Activated naive CD4-positive, alpha-beta T cell treated with Interleukin-2 at 50 U/mL for 16 hours (primary cell): ENCODE data around the gene DGKZ.

ENCODE experiments used
- DNase-seq: peaks from one replicate; pipeline ENCODE4 v3.0.0-alpha.2; 2020

The DGKZ gene

DNA sequence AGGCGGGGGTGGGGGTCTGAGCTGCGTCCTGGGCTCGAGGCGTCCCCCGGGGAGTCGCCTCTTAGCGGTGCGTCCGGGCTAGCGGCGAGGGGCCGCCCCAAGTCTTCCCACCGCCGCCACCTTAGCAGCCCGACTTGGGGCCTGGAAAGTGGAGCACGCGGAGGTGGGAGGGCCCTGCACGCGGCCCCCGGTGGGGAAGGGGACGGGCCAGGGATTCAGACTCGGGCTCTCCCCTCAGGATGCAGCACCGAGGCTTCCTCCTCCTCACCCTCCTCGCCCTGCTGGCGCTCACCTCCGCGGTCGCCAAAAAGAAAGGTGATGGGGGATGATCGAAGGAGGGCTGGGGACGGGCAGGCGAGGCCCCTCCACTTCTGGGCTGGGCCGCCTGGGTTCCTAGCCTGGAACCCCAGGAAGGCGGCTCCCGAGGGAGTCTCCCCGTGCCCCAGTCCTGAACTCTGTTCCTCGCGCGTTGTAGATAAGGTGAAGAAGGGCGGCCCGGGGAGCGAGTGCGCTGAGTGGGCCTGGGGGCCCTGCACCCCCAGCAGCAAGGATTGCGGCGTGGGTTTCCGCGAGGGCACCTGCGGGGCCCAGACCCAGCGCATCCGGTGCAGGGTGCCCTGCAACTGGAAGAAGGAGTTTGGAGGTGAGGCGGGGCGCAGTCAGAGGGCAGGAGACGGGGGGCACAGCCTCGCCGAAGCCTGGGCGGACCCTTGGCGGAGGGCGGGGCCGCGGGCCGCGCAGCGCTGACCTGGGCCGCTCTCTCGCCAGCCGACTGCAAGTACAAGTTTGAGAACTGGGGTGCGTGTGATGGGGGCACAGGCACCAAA, 34.8 kb downstream of the DGKZ start:
- peak; percentile 19 for DNase-seq

DNA sequence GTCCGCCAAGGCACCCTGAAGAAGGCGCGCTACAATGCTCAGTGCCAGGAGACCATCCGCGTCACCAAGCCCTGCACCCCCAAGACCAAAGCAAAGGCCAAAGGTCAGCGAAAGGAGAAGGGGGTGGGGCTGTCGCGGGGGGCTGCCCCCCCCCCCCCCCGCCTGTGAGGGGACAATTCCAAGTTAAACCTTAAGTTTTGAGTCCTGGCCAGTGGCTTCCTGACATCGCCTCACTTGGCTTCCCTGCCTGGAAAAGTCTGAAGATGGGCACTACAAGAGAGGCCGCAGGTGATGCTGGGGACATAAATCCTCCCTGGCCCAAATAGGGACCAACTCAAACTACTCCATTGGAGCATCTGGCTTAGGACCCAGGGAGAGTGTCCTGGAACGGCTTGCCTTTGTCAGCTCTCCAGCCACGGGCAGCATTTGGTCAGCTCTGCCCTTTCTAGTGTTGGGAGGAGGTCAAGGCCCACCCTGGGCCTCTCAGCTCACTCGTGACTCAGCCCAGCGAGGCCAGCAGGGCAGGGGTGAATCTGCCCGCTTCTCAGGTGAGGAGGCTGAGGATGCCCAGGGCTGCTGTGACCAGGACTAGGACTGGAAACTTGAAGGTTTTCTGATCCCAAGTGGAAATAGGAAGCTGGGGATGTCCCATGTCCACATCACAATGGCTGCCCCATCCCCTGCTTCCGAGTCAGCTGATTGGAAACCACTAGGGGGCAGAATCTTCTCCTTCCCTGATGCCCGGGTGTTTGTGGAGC, 35.6 kb downstream of the DGKZ start:
- no peak for DNase-seq

DNA sequence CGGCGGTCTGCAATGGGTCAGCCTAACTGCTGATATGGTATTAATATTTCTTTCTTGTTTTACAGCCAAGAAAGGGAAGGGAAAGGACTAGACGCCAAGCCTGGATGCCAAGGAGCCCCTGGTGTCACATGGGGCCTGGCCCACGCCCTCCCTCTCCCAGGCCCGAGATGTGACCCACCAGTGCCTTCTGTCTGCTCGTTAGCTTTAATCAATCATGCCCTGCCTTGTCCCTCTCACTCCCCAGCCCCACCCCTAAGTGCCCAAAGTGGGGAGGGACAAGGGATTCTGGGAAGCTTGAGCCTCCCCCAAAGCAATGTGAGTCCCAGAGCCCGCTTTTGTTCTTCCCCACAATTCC, 36.1 kb downstream of the DGKZ start:
- no peak for DNase-seq

DNA sequence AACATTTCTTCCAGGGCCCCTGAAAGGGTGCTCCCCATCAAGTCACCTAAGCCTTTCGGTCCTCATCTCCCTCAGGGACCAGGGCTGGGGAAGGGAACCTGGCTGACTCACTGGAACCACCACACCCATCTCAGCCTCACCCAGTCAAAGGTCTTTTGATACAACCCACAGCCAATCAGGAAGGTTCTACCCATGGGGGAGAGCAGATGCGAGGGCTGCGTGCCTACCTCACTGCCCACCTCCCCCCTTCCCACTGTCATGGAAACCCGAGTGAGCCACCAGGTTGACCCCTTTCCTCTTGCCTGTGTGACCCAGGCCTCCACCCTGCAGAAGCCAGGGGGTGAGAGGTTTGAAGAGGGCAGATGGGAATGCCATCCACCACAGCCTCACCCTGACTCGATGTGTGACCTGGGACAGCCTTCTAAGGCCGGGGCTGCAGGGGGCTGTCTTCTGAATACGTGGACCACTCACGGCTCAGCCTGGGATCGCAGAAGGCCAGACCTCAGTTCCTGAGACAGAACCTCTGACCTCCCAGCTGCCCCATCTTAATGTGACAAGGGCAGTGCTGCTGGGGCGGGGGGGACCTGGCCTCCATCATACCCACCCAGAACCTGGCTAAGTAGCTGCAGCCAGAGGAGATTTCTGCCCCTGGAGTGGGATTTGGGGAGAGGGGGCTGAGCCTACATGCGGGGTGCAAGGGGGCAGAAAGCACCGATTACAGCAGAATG, 36.9 kb downstream of the DGKZ start:
- no peak for DNase-seq

DNA sequence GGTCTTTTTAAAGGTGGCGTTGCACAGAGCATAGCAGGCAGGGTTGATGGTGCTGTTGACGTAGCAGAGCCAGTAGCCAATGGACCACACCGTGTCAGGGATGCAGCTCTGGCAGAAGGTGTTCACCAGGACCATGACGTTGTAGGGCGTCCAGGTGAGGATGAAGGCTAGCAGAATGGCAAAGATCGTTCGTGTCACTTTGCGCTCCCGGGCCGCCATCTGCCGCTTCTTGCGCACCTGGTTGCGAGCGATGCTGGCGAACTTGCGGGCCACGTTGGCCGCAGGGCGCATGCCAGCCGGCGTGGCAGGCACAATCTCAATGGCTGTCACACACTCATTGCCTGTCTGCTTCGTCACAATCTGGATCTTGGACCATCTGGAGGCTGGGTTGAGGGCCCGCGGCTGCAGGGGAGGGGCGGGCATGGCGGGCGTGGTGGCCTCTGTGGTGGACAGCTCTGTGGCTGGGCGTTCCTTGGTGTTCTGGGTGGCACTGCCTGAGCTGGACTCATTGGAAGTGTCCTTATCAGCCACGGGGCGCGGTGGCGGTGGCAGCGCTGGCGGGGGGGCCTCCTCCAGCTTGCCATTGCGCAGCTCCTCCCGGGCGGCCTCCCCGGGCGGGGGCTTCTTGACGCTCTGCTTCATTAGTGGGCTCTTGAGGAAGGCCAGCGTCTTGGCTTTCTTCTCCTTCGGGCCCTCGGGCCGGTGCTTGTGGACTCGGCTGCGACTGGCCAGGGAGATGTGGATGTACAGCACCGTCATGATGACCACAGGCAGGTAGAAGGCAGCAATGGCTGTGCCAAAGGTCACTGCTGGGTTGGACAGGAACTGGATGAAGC, 38.1 kb downstream of the DGKZ start:
- DNase-seq, result no peak

DNA sequence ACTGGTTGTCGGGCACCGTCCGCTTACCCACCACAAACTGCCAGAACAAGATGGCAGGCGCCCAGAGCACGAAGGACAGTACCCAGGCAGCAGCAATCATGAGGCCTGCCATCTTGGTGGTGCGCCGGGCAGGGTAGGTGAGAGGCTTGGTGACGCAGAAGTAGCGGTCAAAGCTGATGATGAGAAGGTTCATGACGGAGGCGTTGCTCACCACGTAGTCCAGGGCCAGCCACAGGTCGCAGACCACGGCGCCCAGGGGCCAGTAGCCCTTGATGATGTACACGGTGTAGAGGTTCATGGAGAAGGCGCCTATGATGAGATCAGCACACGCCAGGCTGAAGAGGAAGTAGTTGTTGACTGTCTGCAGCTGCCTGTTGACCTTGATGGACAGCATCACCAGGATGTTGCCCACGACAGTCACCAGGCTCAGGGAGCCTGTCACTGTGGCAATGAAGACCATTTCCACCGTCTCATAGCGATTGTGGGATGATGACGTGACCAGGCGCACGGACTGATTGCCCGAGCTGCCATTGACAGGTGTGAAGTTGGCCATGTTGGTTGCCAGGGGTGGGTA, 38.8 kb downstream of the DGKZ start:
- DNase-seq, result no peak

DNA sequence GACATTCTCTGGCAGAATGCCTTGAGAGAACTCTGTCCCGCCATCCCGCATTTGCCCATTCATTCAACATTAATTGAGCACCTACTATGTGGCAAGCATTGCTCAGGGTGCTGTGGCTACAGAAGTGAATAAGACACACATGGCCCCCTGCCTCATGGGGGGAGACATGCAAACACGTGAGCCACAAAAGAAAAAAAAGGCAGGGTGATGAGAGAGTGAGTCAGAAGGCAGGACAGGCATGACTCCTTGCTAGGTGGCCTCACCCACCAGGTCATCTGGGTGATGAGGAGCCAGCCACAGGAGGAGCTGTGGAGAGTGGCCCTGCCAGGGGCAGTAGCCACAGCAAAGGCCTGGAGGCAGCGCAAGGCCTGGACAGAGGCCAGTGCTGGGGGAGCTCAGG, 39.4 kb downstream of the DGKZ start:
- DNase-seq, result no peak

DNA sequence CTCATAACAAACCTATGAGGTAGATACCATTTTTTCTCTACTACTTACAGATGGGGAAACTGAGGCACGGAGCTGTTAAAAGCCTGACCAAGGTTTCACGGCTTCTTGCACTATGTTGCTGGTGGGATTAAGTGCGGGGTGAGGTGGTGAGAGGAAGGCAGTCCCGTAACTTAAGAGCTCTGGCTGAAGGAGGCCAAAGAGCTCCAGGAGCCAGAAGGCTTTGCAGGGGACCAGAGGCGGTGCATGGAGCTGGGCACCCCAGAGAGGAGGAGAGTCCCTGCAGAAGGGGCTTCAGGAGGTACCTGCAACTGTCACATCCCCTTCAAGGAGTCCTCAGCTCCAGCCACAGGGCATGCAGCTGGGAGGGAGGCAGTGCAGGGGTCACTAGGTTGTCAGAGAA, 40.2 kb downstream of the DGKZ start:
- DNase-seq, result no peak

DNA sequence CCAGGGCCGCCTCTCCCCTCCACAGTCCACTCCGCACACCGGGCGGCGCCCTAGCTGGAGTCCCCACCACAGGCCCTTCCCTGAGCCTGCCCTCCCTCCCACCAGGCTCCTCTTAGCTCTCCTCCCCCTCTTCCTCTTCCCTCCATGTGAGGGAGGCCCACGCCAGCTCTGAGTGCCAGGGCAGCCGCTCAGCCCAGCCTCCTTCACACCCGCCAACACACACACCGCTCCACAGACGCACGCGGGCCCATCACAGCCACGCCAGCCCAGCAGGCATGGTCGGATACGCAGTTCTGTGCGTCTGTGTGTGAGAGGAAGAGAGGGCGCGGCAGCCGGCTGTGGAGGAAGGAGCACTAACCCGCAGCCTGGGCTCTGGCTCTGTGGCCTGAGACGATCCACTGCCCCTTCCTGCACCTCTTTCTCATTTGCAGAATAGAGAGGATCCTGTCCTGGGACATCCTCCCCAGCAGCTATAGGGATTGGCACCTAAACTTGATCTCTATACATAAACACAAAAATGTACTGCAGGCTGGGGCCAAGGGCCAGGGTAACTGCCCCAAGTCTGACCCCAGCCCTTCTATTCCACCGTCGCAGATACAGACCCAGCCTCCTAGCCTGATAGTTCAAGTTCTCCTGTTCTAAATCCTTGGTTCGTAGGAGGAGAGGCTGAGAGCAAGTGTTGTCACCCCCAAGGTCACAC, 40.8 kb downstream of the DGKZ start:
- no peak for DNase-seq

DNA sequence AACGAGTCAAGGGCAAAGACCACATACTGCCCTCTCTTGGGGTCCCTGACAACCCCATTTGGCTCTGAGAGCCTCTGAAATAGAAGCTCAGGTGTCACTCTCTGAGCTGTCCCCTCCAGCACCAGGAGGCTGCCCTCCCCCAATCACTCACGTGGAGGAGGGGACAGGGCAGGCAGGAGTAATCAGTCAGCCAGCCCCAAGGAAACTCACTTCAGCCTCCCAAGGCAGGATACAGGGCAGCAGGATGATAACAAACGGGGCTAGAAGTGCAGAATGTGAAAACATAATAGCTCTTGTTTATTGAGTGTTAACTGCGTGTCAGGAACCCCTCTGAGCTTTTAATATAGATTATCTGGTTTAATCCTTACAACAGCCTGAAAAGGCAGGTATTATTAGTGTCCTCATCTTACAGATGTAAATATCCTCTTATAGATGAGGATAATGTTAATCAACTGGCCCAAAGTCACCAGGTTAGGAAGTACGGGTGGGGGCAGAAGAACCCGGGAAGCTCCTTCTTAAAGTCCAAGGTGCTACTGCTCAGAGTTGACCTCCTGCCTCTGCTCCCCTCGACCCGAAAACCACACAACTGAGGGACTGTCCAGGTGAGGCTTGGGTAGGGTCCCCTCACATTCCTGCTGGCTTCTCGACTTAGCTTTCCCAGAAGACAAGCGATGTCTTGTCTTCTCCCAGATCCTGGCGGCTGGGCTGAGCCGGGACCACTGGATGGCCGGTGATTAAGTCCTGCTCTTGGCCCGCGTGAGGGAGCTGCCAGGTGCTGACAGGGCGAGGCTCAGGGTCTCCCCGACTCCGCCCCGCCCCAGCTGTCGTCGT, 41.6 kb downstream of the DGKZ start:
- DNase-seq, result no peak

DNA sequence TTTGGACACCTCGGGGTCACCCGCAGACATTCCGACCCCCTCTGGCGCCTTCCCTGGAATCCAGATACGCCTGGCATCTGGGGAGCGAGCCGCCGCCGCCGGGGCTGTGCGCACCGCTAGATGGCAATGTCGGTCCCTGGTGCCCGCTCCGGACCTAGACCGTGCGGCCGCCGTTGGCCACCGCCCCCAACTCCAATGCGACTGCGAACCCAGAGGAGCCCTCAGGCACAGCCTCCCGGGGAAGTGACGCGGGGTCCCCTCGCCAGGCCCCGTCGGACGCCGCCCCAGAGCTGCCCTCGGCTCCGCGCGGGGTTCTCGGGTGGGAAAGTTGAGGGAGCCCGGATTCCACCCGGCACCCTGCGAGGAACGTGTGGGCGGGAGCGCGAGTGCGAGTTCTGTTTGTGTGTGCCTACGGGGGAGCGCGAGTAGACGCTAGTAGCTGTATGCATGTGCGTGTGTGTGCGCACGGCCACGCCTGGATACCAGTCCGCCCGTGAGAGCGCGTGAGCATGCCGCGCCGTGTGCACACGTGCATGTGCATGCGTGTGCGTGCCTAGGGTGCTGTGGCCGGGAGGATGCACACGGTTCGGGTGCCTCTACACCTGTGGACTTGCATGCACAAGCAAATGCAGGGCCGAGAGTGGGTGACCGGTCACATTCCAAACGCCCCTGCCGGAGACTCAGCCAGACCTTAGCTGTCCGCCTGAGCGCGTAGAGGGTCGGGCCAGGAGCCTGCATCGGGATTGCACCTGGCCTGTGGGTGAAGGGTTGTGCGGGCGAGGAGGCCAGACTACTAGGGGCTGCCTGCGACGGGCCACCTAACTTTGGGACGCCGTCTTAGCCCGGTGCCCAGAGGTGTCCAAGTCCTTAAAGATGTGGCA, 42.4 kb downstream of the DGKZ start:
- peak; percentile 57 for DNase-seq

DNA sequence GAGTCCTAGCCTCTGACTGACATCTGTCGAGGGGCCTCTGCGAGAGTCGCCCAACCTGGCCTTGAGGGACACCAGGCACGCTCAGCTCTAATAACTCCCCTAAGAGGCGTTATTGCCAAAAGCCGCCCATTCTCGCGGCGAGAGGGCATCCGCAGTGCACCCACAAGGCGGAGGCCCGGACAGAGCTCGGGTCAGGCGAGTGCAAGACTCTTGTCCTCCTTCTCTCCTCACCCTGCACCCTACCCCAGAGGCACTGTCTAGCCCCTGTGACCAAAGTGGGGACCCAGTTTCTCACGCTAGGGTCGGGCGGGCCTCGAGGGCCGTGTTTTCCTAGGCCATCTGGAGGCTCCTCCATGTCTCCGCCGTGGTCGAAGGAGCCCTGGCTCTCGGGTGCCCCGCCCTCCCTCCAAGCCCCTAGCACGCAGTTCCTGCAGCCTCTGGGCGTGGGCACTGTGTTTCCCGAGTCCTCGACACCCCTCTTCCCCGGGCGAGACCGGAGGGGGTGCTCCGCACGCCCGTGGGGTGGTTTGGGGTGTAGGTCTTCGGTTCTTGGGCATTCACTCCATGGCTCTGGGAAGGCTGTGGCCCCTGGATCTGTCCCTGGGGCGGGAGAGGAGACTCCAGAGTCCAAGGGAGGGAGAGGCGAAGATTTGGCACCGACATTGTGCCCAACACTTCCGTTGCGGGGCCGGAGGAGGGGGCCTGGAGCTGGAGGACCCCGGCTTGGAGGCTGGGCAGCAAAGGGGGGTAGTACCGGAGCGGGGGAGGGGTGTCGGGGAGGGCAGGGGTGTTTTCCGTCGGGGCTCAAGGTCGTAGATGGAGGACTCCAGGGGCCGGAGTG, 43.3 kb downstream of the DGKZ start:
- no peak for DNase-seq

DNA sequence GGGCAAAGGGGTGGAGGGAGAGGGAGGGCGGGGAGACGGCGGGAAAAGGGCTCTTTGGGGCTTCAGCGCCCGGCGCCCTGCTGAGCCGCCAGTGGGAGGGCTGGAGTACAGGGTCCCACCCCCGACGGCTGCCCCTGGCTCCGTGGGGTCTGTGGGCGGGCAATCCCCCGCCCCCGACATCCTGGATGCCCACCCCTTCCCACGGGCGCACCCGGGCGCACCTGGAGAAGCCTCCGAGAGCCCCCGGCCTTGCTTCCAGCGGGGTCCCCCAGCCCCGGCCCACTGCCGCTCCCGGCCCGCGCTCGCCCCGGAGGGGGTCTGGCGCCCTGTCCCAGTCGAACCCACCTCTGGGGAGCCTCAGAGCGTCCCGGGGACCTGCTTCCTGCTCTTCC, 43.9 kb downstream of the DGKZ start:
- no peak for DNase-seq

DNA sequence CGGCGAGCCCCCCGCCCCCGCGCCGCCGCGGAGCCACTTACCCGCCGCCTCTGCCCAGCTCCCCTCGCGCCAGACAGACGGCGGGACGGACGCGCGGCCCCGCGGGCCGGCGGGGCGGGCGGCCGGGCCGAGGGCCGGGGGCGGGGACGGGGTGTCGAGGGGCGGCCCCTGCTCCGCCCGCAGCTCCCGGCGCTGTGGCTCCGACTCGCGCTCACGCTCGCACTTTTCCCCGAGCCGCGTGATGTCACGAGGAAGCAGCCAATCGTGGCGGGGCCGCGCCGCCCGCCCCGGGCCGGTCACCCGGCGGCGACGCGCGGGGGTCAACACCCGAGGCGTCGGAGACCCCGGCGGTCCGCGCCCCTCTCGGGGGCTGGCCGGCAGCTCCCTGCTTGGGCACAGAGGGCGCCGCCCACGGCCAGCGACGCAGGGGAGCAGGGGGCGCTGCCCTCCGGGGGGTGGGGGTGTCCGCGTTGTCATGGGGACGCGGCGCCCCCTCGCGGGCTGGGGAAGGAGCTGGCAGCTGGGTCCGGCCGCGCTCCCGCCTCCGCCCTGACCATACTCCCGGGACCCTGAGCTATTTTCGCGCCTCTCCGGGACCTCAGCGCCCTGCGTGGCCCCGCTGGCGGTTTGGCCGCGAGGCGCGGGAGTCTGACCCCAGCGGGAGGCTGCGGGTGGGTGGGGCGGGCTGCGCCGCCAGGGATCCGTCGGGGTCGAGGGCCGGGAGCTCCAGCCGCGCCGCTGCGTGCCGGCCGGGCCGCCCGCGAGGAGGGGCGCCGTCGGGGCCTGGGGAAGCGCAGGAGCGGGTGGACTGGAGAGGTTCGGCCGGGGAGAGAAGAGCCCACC, 44.5 kb downstream of the DGKZ start, which contains the start of gene CHRM4:
Gene CHRM4, minus strand, starts transcription at position 199 of the 843 bp plus-strand sequence. CDS start 5,219 bp downstream, outside the sequence.
- DNase-seq, result no peak

DNA sequence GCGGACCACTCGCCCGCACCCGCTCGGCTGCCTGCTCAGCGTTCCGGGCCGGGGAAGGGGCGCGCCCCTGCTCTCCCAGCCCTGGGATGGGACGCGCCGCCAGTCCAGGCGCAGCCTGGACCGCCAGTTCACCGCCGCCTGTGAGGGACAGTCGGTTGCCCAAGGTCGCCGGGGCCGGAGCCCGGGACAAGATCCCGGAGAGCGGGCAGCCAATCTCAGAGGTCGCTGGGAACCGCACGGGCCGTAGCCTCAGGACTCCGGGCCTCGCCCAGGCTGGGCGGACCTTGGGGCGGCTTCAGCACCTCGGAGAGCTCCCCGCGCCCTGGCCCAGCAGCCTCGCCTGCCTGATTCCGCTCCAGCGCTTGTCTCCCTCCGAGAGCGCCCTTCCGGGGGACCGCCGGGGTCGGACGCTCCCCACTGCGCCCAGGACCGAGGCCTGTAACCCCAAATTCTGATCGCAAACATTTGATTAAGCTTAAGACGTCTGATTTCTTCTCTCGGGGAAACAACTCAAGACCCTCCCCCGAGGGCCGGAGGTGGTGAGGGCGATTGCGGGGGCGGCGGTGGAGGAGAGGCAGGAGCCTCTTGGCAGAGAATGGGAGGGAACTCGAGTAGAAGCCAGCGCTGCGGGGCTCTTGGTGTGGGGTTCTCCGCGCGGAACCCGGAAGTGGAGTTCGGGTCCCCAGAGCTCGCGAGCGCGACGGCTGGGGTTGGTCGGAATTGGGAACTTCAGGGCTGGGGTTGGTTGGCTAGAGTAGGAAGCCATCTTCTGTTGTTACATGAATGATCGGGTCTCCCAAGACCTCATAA, 45.4 kb downstream of the DGKZ start:
- peak; percentile 80 for DNase-seq

DNA sequence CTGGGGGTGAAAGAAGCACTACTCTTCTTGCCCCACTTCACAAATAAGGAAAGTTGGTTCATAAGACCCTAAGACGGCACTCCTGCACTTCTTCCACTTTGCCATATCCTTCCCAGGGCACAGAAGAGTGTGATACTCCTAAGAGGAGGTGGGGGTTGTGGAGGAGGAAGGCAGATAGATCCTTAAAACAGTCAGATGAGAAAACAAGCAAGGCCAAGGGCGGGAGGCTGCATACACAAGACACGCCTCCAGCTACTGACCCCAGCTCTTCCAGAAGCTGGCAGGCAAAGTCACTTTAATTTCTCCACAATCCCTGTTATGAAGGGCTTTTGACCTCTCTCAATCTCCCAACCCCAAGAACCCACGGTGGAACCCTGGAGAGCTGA, 46.0 kb downstream of the DGKZ start:
- DNase-seq, result no peak

DNA sequence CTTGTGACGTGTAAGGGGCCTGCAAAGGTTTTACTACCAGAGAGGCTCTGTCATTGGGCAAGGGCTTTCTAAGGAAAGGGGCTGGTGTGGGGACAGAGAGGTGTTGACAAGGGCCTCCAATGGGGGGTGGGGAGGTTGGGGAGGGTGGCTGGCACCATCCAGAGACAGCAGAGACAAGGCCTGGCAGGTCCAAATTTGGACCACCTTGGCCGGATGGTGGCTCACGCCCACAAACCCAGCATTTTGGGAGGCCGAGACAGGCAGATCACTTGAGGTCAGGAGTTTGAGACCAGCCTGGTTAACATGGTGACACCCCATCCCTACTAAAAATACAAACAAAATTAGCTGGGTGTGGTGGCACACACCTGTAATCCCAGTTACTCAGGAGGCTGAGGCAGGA, 46.5 kb downstream of the DGKZ start:
- no peak for DNase-seq
